ENCODE measurements around the gene TSR2. TPM values are rescaled to one million over a fixed set of nuclear protein-coding genes. Genes with fewer than 3 reads are reported as not detected.

The TSR2 gene
- total RNA-seq, 1 experiment from 2014 or later, result 53.0 TPM

GRCh38 chrX:54411732-54412131 lies 28.5 kb upstream of the TSR2 start:
- Histone ChIP-seq H3K27ac (no peak overlapping the region), H3K4me2 (no peak overlapping the region), H2AFZ (no peak overlapping the region), H3K27me3 (ENCODE audit: insufficient read depth, low read depth) (peaks cover 28% of the 10 kb centered on the region), H3K36me3 (ENCODE audit: low read depth) (no peaks in the 10 kb centered on the region), H3K4me3 (no peak overlapping the region), H4K20me1 (ENCODE audit: insufficient read depth) (no peaks in the 10 kb centered on the region), H3F3A (ENCODE audit: insufficient read depth, low read depth) (no peaks in the 10 kb centered on the region), H3K9me3 (ENCODE audit: insufficient read depth, low read depth) (no peaks in the 10 kb centered on the region), H3K79me2 (ENCODE audit: low read depth) (no peaks in the 10 kb centered on the region), H3K9me2 (ENCODE audit: insufficient read depth) (no peaks in the 10 kb centered on the region), H3K4me1 (replicated peaks; ENCODE audit: insufficient read depth) (no peaks in the 10 kb centered on the region)
- no peak for DNase-seq
- intact Hi-C loops (cut with micrococcal nuclease; ENCODE audit: unreplicated experiment), result no loop called here
- ChIA-PET CTCF (no interaction called here), POLR2A (ENCODE audit: unreplicated experiment) (no interaction called here)
- TF ChIP-seq, protein P1, sequence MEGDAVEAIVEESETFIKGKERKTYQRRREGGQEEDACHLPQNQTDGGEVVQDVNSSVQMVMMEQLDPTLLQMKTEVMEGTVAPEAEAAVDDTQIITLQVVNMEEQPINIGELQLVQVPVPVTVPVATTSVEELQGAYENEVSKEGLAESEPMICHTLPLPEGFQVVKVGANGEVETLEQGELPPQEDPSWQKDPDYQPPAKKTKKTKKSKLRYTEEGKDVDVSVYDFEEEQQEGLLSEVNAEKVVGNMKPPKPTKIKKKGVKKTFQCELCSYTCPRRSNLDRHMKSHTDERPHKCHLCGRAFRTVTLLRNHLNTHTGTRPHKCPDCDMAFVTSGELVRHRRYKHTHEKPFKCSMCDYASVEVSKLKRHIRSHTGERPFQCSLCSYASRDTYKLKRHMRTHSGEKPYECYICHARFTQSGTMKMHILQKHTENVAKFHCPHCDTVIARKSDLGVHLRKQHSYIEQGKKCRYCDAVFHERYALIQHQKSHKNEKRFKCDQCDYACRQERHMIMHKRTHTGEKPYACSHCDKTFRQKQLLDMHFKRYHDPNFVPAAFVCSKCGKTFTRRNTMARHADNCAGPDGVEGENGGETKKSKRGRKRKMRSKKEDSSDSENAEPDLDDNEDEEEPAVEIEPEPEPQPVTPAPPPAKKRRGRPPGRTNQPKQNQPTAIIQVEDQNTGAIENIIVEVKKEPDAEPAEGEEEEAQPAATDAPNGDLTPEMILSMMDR (conservative IDR thresholded peaks at IDR 0.05), result no peak
- TF ChIP-seq EZH2 (IDR thresholded peaks at IDR 0.05; ENCODE audit: low read depth), result no peak
- BruUV-seq (replicated peaks), result no TSS peak

- intact Hi-C loops (cut with micrococcal nuclease; ENCODE audit: unreplicated experiment), result no loop called here
- TF ChIP-seq EZH2 (IDR thresholded peaks at IDR 0.05; ENCODE audit: low read depth), result no peak
- TF ChIP-seq, protein P1 (conservative IDR thresholded peaks at IDR 0.05), result no peak
These were observed 26.5 kb upstream of the TSR2 start for GRCh38 chrX:54413753-54414152.

DNA sequence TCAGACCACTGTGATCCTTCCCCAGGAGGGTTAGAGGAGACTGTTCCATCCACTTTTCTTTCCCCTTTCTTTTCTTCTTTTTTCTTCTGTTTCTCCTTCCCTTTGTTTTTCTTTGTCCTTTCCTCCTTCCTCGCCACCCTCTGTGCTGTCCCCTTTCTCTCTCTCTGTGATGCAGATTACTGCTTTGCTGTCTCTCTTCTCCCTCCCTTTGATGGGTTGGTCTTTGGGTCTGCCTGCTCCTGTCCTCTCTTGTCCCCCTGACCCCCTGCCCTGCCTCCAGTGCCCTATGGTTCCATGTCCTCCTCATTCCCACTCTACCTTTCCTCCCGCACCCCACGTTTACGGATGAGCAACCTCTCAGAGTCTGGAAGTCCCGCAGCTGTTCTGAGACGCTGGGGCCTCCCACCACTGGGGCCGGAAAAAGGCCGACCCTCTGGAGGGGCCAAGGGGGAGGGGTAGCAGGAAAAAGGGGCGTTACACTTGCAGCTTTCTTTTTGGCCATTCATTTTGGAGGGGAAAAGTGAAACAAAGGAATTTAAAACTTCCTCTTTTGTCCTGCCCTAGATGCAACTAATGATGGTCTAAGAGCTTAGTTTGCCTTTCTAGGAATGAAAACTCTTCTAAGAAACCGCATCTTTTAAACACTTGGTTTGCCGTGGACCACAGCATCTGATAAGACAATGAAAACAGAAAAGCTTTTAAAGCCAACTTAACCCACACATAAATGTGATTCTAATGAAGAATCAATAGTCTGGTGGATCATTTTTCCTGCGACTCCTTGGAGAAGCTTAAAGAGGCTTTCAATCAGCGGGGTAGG lies 24.5 kb upstream of the TSR2 start:
- BruUV-seq (replicated peaks), result no TSS peak
- no peak for DNase-seq
- Histone ChIP-seq H4K20me1 (ENCODE audit: insufficient read depth) (no peaks in the 10 kb centered on the region), H3K9me3 (ENCODE audit: insufficient read depth, low read depth) (no peaks in the 10 kb centered on the region), H3K79me2 (ENCODE audit: low read depth) (no peaks in the 10 kb centered on the region), H2AFZ (no peak overlapping the region), H3K27ac (no peak overlapping the region), H3K9me2 (ENCODE audit: insufficient read depth) (no peaks in the 10 kb centered on the region), H3K27me3 (ENCODE audit: insufficient read depth, low read depth) (peaks cover 28% of the 10 kb centered on the region), H3K4me3 (no peak overlapping the region), H3K4me1 (replicated peaks; ENCODE audit: insufficient read depth) (no peaks in the 10 kb centered on the region), H3K36me3 (ENCODE audit: low read depth) (no peaks in the 10 kb centered on the region), H3F3A (ENCODE audit: insufficient read depth, low read depth) (no peaks in the 10 kb centered on the region), H3K4me2 (no peak overlapping the region)
- POLR2A ChIA-PET (ENCODE audit: unreplicated experiment), result no interaction called here
- intact Hi-C loops (cut with micrococcal nuclease; ENCODE audit: unreplicated experiment), result no loop called here
- CTCF ChIA-PET, result no interaction called here
- TF ChIP-seq, protein P1 (conservative IDR thresholded peaks at IDR 0.05), result no peak
- TF ChIP-seq EZH2 (IDR thresholded peaks at IDR 0.05; ENCODE audit: low read depth), result no peak

More at GRCh38 chrX:54413753-54414152, 26.5 kb upstream of the TSR2 start:
- Histone ChIP-seq H4K20me1 (ENCODE audit: insufficient read depth) (no peaks in the 10 kb centered on the region), H3K4me2 (no peak overlapping the region), H3K27ac (no peak overlapping the region), H3K79me2 (ENCODE audit: low read depth) (no peaks in the 10 kb centered on the region), H3F3A (ENCODE audit: insufficient read depth, low read depth) (no peaks in the 10 kb centered on the region), H3K27me3 (ENCODE audit: insufficient read depth, low read depth) (peaks cover 28% of the 10 kb centered on the region), H2AFZ (no peak overlapping the region), H3K9me2 (ENCODE audit: insufficient read depth) (no peaks in the 10 kb centered on the region), H3K36me3 (ENCODE audit: low read depth) (no peaks in the 10 kb centered on the region), H3K4me1 (replicated peaks; ENCODE audit: insufficient read depth) (no peaks in the 10 kb centered on the region), H3K9me3 (ENCODE audit: insufficient read depth, low read depth) (no peaks in the 10 kb centered on the region), H3K4me3 (no peak overlapping the region)
- CTCF ChIA-PET, result no interaction called here
- DNase-seq, result no peak
- POLR2A ChIA-PET (ENCODE audit: unreplicated experiment), result no interaction called here
- BruUV-seq (replicated peaks), result no TSS peak
